Mesothelial cell of epicardium (in vitro differentiated cells): Measurements from ENCODE around the gene CREB3L1. TPM values are rescaled to one million over a fixed set of nuclear protein-coding genes. Genes with fewer than 3 reads are reported as not detected.

Source experiments
- DNase-seq, 2 experiments: peaks; one replicate each; pipeline ENCODE4 v3.0.0; 2021; ENCODE audit warnings: low spot score in 2 of 2; ENCODE audit not compliant: unreplicated experiment in 2 of 2
- H3K27ac Mint-ChIP-seq: 2 replicates; pipeline ENCODE4 v1.8.0; 2021; ENCODE audit warnings: mixed read lengths
- H3K27me3 Mint-ChIP-seq: 2 replicates; pipeline ENCODE4 v1.8.0; 2021; ENCODE audit warnings: low read depth, mixed read lengths
- H3K36me3 Mint-ChIP-seq: 2 replicates; pipeline ENCODE4 v1.8.0; 2021; ENCODE audit warnings: mixed read lengths
- H3K4me1 Mint-ChIP-seq: 2 replicates; pipeline ENCODE4 v1.8.0; 2021; ENCODE audit warnings: mixed read lengths
- H3K4me3 Mint-ChIP-seq: 2 replicates; pipeline ENCODE4 v1.8.0; 2021; ENCODE audit warnings: mild to moderate bottlenecking, moderate library complexity, mixed read lengths
- H3K9me3 Mint-ChIP-seq: 2 replicates; pipeline ENCODE4 v1.8.0; 2021; ENCODE audit warnings: mixed read lengths
- total RNA-seq: library from RNA; stranded (reverse); gene quantifications from 3 replicates; pipeline ENCODE4 v1.2.1, GENCODE V29; 2021
- TF ChIP-seq, protein P1 (sequence below): fragments of 200-600 bp; sonication (generic); IDR thresholded peaks from one replicate; pipeline ENCODE4 v1.5.0; 2021; ENCODE audit warnings: antibody characterized with exemption; ENCODE audit not compliant: unreplicated experiment

Gene CREB3L1
- total RNA-seq, 1 donor from 2014 or later: 34.5 TPM

DNA sequence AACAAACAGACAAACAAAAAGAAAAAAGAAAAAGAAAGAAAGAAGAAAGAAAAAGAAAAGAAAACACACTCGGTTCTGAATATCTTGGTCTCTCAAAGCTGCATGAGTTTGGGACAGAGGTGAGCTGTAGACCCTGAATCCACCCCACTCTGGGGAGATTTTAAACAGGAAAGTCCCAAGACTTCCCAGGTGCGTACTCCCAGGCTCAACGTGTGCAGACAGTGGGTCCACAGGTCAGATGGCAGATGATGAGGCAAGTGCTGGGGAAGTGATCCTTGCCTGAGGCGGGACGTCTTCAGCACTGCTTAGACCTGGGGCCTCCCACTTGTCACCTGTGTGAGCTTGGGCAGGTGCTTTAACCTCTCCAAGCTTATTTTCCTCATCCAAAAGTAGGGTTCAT is 9.3 kb downstream of the CREB3L1 start:
- H3K27me3 Mint-ChIP-seq: peaks cover 3% of the 10 kb centered on the region
- H3K36me3 Mint-ChIP-seq: no peaks in the 10 kb centered on the region
- DNase-seq: no peak
- H3K4me3 Mint-ChIP-seq: no peak overlapping the region
- TF ChIP-seq, protein P1, sequence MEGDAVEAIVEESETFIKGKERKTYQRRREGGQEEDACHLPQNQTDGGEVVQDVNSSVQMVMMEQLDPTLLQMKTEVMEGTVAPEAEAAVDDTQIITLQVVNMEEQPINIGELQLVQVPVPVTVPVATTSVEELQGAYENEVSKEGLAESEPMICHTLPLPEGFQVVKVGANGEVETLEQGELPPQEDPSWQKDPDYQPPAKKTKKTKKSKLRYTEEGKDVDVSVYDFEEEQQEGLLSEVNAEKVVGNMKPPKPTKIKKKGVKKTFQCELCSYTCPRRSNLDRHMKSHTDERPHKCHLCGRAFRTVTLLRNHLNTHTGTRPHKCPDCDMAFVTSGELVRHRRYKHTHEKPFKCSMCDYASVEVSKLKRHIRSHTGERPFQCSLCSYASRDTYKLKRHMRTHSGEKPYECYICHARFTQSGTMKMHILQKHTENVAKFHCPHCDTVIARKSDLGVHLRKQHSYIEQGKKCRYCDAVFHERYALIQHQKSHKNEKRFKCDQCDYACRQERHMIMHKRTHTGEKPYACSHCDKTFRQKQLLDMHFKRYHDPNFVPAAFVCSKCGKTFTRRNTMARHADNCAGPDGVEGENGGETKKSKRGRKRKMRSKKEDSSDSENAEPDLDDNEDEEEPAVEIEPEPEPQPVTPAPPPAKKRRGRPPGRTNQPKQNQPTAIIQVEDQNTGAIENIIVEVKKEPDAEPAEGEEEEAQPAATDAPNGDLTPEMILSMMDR: no peak
- H3K4me1 Mint-ChIP-seq: peaks cover 34% of the 10 kb centered on the region
- H3K27ac Mint-ChIP-seq: no peak overlapping the region
- H3K9me3 Mint-ChIP-seq: no peaks in the 10 kb centered on the region

DNA sequence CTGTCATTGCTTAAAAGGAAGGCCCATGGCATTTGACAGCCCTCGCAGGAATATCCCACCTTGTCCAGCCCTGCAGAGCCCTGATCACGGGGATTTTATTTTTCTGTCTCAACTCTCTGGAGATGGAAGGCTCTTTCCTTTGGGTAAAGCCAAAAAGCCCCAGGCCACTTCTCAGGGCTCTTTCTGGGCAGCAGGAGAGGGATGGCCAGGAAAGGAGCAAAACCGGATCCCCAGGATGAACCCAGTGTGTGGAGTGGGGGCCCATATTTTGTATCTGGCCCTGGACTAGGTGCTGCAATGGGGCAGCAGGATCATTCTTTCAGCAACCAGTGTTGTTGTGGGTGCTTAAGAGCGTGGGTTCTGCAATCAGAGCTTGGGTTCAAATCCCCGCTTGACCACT is 11.0 kb downstream of the CREB3L1 start:
- no peaks in the 10 kb centered on the region for H3K36me3 Mint-ChIP-seq
- TF ChIP-seq, protein P1: no peak
- H3K4me1 Mint-ChIP-seq: peaks cover 35% of the 10 kb centered on the region
- H3K27ac Mint-ChIP-seq: no peak overlapping the region
- H3K27me3 Mint-ChIP-seq: no peaks in the 10 kb centered on the region
- no peak overlapping the region for H3K4me3 Mint-ChIP-seq
- H3K9me3 Mint-ChIP-seq: no peaks in the 10 kb centered on the region
- DNase-seq: no peak

DNA sequence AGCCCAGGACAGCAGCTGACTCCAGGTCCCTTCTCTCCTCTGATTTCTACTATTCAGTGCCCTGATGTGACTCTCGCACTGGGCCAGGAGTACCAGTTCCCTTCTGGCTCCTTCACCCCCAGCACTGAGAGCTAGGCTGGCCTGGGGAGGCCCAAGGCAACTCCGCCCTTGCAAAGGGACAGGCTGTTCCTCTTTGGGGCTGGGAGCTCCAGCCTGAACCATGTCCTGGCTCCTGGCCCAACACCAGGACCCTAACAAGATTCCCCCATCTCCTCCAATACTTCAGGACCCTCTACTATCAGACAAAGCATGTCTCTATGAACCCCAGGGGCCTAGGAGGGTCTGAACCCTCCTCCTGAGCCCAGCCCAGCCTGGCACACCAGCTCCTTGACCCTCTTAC is 12.5 kb downstream of the CREB3L1 start:
- TF ChIP-seq, protein P1: no peak
- no peak for DNase-seq
- Mint-ChIP-seq H3K9me3 (no peaks in the 10 kb centered on the region), H3K4me3 (no peak overlapping the region), H3K27me3 (no peaks in the 10 kb centered on the region), H3K36me3 (no peaks in the 10 kb centered on the region), H3K27ac (peak overlapping the region; percentile 95), H3K4me1 (peaks cover 49% of the 10 kb centered on the region)

DNA sequence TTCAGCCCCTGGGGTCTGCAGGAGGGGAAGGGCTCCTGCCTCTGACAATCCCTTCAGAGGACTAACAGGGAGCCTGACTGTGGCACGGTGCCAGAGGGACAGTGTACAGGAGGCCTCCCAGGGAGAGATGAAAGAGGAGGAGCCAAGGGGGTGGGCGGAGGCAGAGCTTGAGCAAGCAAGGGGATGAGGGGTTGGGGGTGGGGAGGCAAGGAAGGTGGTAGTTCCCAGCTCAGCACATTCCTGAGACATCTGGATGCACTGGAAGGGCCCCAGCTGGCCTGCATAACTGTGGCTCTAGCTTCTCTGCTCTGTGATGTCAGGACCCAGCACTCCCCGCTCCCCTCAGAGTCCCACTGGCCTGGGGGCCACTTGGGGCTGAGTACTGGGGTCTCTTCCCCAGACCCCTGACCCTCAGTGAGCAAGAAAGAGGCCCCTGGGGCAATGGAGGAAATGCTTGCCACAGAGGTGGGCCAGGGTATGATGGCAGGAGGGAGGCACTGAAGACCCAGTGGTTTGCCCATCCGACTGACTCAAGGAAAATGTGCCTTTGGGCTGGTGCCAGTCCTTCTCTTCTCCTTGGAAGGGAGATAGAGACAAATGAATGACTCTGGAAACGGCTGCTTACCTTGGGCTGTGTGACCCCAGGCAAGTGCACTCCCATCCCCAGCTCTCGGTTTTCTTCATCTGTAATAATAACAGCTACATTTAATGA is 13.3 kb downstream of the CREB3L1 start:
- DNase-seq: peak; percentile 92 to 98
- H3K4me3 Mint-ChIP-seq: peak overlapping the region; percentile 36
- H3K36me3 Mint-ChIP-seq: no peaks in the 10 kb centered on the region
- TF ChIP-seq, protein P1: no peak
- peak overlapping the region; percentile 98 for H3K27ac Mint-ChIP-seq
- peaks cover 52% of the 10 kb centered on the region for H3K4me1 Mint-ChIP-seq
- no peaks in the 10 kb centered on the region for H3K9me3 Mint-ChIP-seq
- no peaks in the 10 kb centered on the region for H3K27me3 Mint-ChIP-seq

DNA sequence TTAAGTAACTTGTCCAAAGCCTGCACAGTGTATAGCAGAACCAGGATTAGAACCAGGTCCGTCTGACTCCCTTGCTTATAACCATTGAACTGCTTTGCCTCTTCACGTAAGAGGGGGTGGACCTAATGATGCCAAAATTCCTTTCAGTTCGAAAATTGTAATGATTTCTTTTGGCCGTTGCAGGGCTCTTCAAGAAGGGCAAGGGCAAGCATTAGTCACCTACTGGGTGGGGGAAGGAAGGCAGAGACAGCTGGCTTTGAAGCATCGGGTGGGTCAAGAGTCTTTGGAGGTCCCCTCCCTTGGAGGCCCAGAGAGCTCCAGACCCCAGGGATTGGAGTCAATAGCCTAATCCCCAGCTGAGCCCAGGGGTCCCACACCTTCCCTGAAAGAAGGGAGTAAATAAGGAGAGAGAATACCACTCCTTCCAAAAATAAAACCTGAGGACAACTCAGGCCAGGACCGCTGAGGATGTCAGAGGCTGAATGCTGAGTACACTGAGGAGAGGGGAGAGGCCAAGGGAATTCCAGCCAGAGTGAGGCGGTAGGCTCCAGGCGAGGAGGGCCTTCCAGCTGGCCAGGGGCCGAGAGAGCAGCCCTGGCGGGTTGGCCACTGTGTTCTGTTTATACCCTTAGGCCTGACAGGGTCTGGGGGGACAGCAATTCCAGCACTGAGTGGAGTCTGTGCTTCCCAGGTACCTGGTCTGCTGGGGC is 14.1 kb downstream of the CREB3L1 start:
- Mint-ChIP-seq H3K36me3 (no peaks in the 10 kb centered on the region), H3K4me1 (peaks cover 58% of the 10 kb centered on the region), H3K27ac (peak overlapping the region; percentile 98), H3K27me3 (no peaks in the 10 kb centered on the region), H3K9me3 (no peaks in the 10 kb centered on the region), H3K4me3 (no peak overlapping the region)
- TF ChIP-seq, protein P1: no peak
- no peak for DNase-seq
